ENCODE data around the gene SMAD9. TPM values are rescaled to one million over a fixed set of nuclear protein-coding genes. Genes with fewer than 3 reads are reported as not detected.

SMAD9 gene
- total RNA-seq, 1 donor from 2014 or later, result 0.26 TPM

GRCh38 chr13:36917311-36917710, 2.7 kb downstream of the SMAD9 start:
- peaks cover 5% of the 10 kb centered on the region for H3K27me3 Mint-ChIP-seq (ENCODE audit: unreplicated experiment)
- no peaks in the 10 kb centered on the region for H3K36me3 Mint-ChIP-seq (ENCODE audit: low read depth, unreplicated experiment)
- H3K27ac Mint-ChIP-seq (ENCODE audit: unreplicated experiment), result no peak overlapping the region
- no peak for DNase-seq (ENCODE audit: low spot score)
- TF ChIP-seq, protein P1, sequence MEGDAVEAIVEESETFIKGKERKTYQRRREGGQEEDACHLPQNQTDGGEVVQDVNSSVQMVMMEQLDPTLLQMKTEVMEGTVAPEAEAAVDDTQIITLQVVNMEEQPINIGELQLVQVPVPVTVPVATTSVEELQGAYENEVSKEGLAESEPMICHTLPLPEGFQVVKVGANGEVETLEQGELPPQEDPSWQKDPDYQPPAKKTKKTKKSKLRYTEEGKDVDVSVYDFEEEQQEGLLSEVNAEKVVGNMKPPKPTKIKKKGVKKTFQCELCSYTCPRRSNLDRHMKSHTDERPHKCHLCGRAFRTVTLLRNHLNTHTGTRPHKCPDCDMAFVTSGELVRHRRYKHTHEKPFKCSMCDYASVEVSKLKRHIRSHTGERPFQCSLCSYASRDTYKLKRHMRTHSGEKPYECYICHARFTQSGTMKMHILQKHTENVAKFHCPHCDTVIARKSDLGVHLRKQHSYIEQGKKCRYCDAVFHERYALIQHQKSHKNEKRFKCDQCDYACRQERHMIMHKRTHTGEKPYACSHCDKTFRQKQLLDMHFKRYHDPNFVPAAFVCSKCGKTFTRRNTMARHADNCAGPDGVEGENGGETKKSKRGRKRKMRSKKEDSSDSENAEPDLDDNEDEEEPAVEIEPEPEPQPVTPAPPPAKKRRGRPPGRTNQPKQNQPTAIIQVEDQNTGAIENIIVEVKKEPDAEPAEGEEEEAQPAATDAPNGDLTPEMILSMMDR (IDR thresholded peaks at IDR 0.05; ENCODE audit: unreplicated experiment), result no peak
- peaks cover 7% of the 10 kb centered on the region for H3K4me1 Mint-ChIP-seq (ENCODE audit: unreplicated experiment)
- no peak overlapping the region for H3K4me3 Mint-ChIP-seq (ENCODE audit: unreplicated experiment)
- H3K9me3 Mint-ChIP-seq (ENCODE audit: unreplicated experiment), result no peaks in the 10 kb centered on the region

- H3K4me1 Mint-ChIP-seq (ENCODE audit: unreplicated experiment), result peaks cover 7% of the 10 kb centered on the region
- no peak overlapping the region for H3K4me3 Mint-ChIP-seq (ENCODE audit: unreplicated experiment)
Measured at GRCh38 chr13:36915896-36916640, 4.0 kb downstream of the SMAD9 start.

DNA sequence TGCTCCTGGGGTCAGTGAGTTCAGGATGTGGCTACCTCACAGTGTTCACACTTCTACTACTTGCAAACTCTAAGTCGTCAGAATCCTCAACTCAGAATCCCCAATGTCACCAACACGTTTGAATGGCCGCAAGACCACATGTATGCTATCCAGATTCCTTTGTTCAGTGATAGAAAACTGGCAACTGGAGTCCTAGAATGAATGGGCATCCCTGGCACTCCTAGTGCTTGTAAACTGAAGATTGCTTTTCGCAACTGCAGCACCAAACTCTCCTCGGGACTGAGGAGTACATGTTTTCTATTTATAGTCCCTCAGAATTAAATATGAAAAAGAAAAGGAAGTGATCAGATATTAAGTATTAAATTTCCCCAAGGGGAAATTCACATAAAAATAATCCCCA, 4.9 kb downstream of the SMAD9 start:
- Mint-ChIP-seq H3K4me3 (ENCODE audit: unreplicated experiment) (no peak overlapping the region), H3K4me1 (ENCODE audit: unreplicated experiment) (peaks cover 11% of the 10 kb centered on the region), H3K27ac (ENCODE audit: unreplicated experiment) (no peak overlapping the region), H3K9me3 (ENCODE audit: unreplicated experiment) (no peaks in the 10 kb centered on the region), H3K36me3 (ENCODE audit: low read depth, unreplicated experiment) (no peaks in the 10 kb centered on the region), H3K27me3 (ENCODE audit: unreplicated experiment) (no peaks in the 10 kb centered on the region)
- TF ChIP-seq, protein P1 (IDR thresholded peaks at IDR 0.05; ENCODE audit: unreplicated experiment), result no peak
- no peak for DNase-seq (ENCODE audit: low spot score)

More at GRCh38 chr13:36915896-36916640, 4.0 kb downstream of the SMAD9 start:
- H3K9me3 Mint-ChIP-seq (ENCODE audit: unreplicated experiment), result no peaks in the 10 kb centered on the region
- H3K27ac Mint-ChIP-seq (ENCODE audit: unreplicated experiment), result no peak overlapping the region
- H3K27me3 Mint-ChIP-seq (ENCODE audit: unreplicated experiment), result peaks cover 5% of the 10 kb centered on the region
- no peak for DNase-seq (ENCODE audit: low spot score)
- no peaks in the 10 kb centered on the region for H3K36me3 Mint-ChIP-seq (ENCODE audit: low read depth, unreplicated experiment)
- TF ChIP-seq, protein P1 (IDR thresholded peaks at IDR 0.05; ENCODE audit: unreplicated experiment), result no peak

DNA sequence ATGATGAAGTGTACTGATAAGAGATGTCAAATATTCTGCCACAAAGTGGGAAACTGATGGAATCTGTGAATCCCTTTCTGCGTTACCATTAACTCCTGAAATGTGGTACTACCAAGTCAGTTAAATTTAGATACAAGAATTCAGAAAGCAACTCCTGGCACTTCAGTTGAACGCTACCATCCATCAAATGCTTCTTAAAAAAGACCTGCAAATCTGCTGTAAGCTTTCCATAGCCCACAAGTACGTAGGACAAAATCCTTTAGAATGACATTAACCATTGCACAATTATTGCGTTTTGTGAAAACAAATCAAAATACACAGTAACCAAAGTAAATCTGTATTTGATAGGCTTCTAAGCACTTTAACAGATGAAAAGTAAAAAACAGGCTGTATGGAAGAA, 5.4 kb downstream of the SMAD9 start:
- TF ChIP-seq, protein P1 (IDR thresholded peaks at IDR 0.05; ENCODE audit: unreplicated experiment), result no peak
- DNase-seq (ENCODE audit: low spot score), result no peak
- no peak overlapping the region for H3K4me3 Mint-ChIP-seq (ENCODE audit: unreplicated experiment)
- H3K9me3 Mint-ChIP-seq (ENCODE audit: unreplicated experiment), result no peaks in the 10 kb centered on the region
- no peaks in the 10 kb centered on the region for H3K27me3 Mint-ChIP-seq (ENCODE audit: unreplicated experiment)
- H3K4me1 Mint-ChIP-seq (ENCODE audit: unreplicated experiment), result peaks cover 11% of the 10 kb centered on the region
- no peaks in the 10 kb centered on the region for H3K36me3 Mint-ChIP-seq (ENCODE audit: low read depth, unreplicated experiment)
- H3K27ac Mint-ChIP-seq (ENCODE audit: unreplicated experiment), result no peak overlapping the region

GRCh38 chr13:36913463-36913862, 6.6 kb downstream of the SMAD9 start:
- DNase-seq (ENCODE audit: low spot score), result no peak
- H3K4me1 Mint-ChIP-seq (ENCODE audit: unreplicated experiment), result peaks cover 11% of the 10 kb centered on the region
- TF ChIP-seq, protein P1 (IDR thresholded peaks at IDR 0.05; ENCODE audit: unreplicated experiment), result no peak
- H3K9me3 Mint-ChIP-seq (ENCODE audit: unreplicated experiment), result no peaks in the 10 kb centered on the region
- no peak overlapping the region for H3K27ac Mint-ChIP-seq (ENCODE audit: unreplicated experiment)
- no peaks in the 10 kb centered on the region for H3K27me3 Mint-ChIP-seq (ENCODE audit: unreplicated experiment)
- H3K36me3 Mint-ChIP-seq (ENCODE audit: low read depth, unreplicated experiment), result no peaks in the 10 kb centered on the region
- no peak overlapping the region for H3K4me3 Mint-ChIP-seq (ENCODE audit: unreplicated experiment)

All from endothelial cell (in vitro differentiated cells).